Breast epithelium (tissue), 3 donors: ENCODE data around the gene EEF1E1.

Source experiments
- POLR2AphosphoS5 ChIP-seq, 3 donors: sonication (generic); formaldehyde crosslinking; IDR thresholded peaks; one replicate each; pipeline ENCODE4 v1.6.1; 2017; ENCODE audit warnings: antibody characterized with exemption in 3 of 3
- TF ChIP-seq, protein P1 (sequence below), 3 donors: fragments of 450-650 bp; IDR thresholded peaks; one replicate each; pipeline ENCODE4 v1.5.1; 2016 to 2017; ENCODE audit warnings: antibody characterized with exemption in 3 of 3, mild to moderate bottlenecking in 3 of 3, moderate library complexity in 3 of 3

DNA sequence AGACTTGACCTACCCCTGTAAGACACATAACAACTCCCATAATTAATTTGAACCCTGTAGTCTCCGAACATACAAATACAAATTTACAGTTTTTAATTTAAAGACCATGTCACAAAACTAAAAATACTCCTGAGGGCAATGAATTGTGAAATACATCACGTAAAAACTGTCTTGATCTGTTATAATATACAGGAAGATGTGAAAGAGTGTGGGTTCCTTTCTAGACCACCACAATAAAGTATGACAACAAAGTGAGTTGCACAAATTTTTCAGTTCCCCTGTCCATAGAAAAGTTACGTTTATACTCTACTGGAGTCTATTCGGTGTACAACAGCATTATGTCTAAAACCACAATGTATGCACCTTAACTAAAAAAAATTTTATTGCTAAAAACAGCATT lies 27.2 kb downstream of the EEF1E1 start:
- TF ChIP-seq, protein P1, sequence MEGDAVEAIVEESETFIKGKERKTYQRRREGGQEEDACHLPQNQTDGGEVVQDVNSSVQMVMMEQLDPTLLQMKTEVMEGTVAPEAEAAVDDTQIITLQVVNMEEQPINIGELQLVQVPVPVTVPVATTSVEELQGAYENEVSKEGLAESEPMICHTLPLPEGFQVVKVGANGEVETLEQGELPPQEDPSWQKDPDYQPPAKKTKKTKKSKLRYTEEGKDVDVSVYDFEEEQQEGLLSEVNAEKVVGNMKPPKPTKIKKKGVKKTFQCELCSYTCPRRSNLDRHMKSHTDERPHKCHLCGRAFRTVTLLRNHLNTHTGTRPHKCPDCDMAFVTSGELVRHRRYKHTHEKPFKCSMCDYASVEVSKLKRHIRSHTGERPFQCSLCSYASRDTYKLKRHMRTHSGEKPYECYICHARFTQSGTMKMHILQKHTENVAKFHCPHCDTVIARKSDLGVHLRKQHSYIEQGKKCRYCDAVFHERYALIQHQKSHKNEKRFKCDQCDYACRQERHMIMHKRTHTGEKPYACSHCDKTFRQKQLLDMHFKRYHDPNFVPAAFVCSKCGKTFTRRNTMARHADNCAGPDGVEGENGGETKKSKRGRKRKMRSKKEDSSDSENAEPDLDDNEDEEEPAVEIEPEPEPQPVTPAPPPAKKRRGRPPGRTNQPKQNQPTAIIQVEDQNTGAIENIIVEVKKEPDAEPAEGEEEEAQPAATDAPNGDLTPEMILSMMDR (IDR thresholded peaks at IDR 0.05) = no peak
- no peak for TF ChIP-seq POLR2AphosphoS5 (IDR thresholded peaks at IDR 0.05)
